HEK293 (cell line): Measurements from ENCODE around the gene SLC39A1.

ENCODE experiments used
- CTCF ChIA-PET: fragments of 350-600 bp; formaldehyde crosslinking; extraction: SDS; loops from one replicate; lab custom pipeline; 2021; ENCODE audit warnings: antibody characterized with exemption; lab: Yijun Ruan, JAX
- POLR2A ChIA-PET: fragments of 300-600 bp; formaldehyde crosslinking; extraction: SDS; loops from one replicate; lab custom pipeline; 2020; ENCODE audit warnings: antibody characterized with exemption, inconsistent platforms; lab: Yijun Ruan, JAX
- H3K27ac ChIP-seq: fragments of 200-500 bp; sonication (Bioruptor generic); 2 replicates; pipeline ENCODE4 v1.5.1; 2014; ENCODE audit warnings: low read depth, low read length, control low read depth, inconsistent platforms; ENCODE audit errors: extremely low read depth
- H3K36me3 ChIP-seq, 2 experiments: fragments of 200-500 bp in 1 of 2; sonication (Bioruptor generic) in 1 of 2; 1 replicate in 1 of 2; 2 replicates in 1 of 2; pipeline ENCODE4 v1.5.1; 2014 to 2017; ENCODE audit warnings: inconsistent platforms in 2 of 2, low read length in 2 of 2; ENCODE audit not compliant: control insufficient read depth in 2 of 2, insufficient read depth in 1 of 2
- H3K4me1 ChIP-seq: fragments of 200-500 bp; sonication (Bioruptor generic); 2 replicates; pipeline ENCODE4 v1.5.1; 2014; ENCODE audit warnings: mild to moderate bottlenecking, low read length, inconsistent platforms; ENCODE audit not compliant: control insufficient read depth, insufficient read depth
- H3K4me3 ChIP-seq: 2 replicates; pipeline ENCODE4 v1.5.1; 2011; ENCODE audit warnings: low read depth, mild to moderate bottlenecking, control low read depth, low read length, moderate library complexity
- H3K9me3 ChIP-seq: fragments of 200-500 bp; sonication (Bioruptor generic); 2 replicates; pipeline ENCODE4 v1.5.1; 2014; ENCODE audit warnings: low read depth, low read length, inconsistent platforms; ENCODE audit not compliant: control insufficient read depth, insufficient read depth
- HOXD13 ChIP-seq: sonication (generic); formaldehyde crosslinking; IDR thresholded peaks from 2 replicates; pipeline ENCODE4 v1.8.0; 2022; ENCODE audit warnings: missing genetic modification reagents, borderline replicate concordance
- SP7 ChIP-seq: fragments of 450-650 bp; formaldehyde crosslinking; IDR thresholded peaks from 2 replicates; pipeline ENCODE4 v1.5.1; 2016; ENCODE audit warnings: missing biosample characterization, missing genetic modification characterization
- ZFP37 ChIP-seq: fragments of 450-650 bp; formaldehyde crosslinking; IDR thresholded peaks from 2 replicates; pipeline ENCODE4 v1.5.1; 2016; ENCODE audit warnings: missing biosample characterization, missing genetic modification characterization
- ZNF112 ChIP-seq: fragments of 450-650 bp; formaldehyde crosslinking; IDR thresholded peaks from 2 replicates; pipeline ENCODE4 v1.5.0; 2017; ENCODE audit warnings: missing biosample characterization, missing genetic modification characterization
- ZNF138 ChIP-seq: fragments of 450-650 bp; formaldehyde crosslinking; IDR thresholded peaks from 2 replicates; pipeline ENCODE4 v1.5.1; 2016; ENCODE audit warnings: missing biosample characterization, missing genetic modification characterization, borderline replicate concordance
- ZNF140 ChIP-seq: fragments of 450-650 bp; formaldehyde crosslinking; IDR thresholded peaks from 2 replicates; pipeline ENCODE4 v1.5.1; 2016; ENCODE audit warnings: missing biosample characterization, missing genetic modification characterization
- ZNF311 ChIP-seq: fragments of 450-650 bp; formaldehyde crosslinking; IDR thresholded peaks from 2 replicates; pipeline ENCODE4 v1.5.1; 2017; ENCODE audit warnings: missing biosample characterization, missing genetic modification characterization, borderline replicate concordance
- ZNF354C ChIP-seq: fragments of 450-650 bp; formaldehyde crosslinking; IDR thresholded peaks from 2 replicates; pipeline ENCODE4 v1.5.1; 2016; ENCODE audit warnings: missing biosample characterization, missing genetic modification characterization, low read depth, borderline replicate concordance
- ZNF426 ChIP-seq: fragments of 450-650 bp; formaldehyde crosslinking; IDR thresholded peaks from 2 replicates; pipeline ENCODE4 v1.5.1; 2017; ENCODE audit warnings: missing biosample characterization, missing genetic modification characterization, mild to moderate bottlenecking, inconsistent platforms, moderate library complexity
- ZNF433 ChIP-seq: fragments of 450-650 bp; formaldehyde crosslinking; IDR thresholded peaks from 2 replicates; pipeline ENCODE4 v1.5.1; 2016; ENCODE audit warnings: missing biosample characterization, missing genetic modification characterization, low read depth
- ZNF514 ChIP-seq: fragments of 450-650 bp; formaldehyde crosslinking; IDR thresholded peaks from 2 replicates; pipeline ENCODE4 v1.5.1; 2016; ENCODE audit warnings: missing biosample characterization, missing genetic modification characterization
- ZNF548 ChIP-seq: fragments of 450-650 bp; formaldehyde crosslinking; IDR thresholded peaks from 2 replicates; pipeline ENCODE4 v1.5.1; 2016; ENCODE audit warnings: missing biosample characterization, missing genetic modification characterization
- ZNF626 ChIP-seq: fragments of 450-650 bp; sonication (Bioruptor Pico); formaldehyde crosslinking; IDR thresholded peaks from 2 replicates; pipeline ENCODE4 v1.5.1; 2018; ENCODE audit warnings: missing biosample characterization, missing genetic modification characterization, inconsistent platforms
- ZNF692 ChIP-seq: fragments of 450-650 bp; formaldehyde crosslinking; IDR thresholded peaks from 2 replicates; pipeline ENCODE4 v1.5.1; 2016; ENCODE audit warnings: missing biosample characterization, missing genetic modification characterization
- ZNF701 ChIP-seq: fragments of 450-650 bp; formaldehyde crosslinking; IDR thresholded peaks from 2 replicates; pipeline ENCODE4 v1.5.1; 2016; ENCODE audit warnings: missing biosample characterization, missing genetic modification characterization
- ZNF777 ChIP-seq: fragments of 450-650 bp; formaldehyde crosslinking; IDR thresholded peaks from 2 replicates; pipeline ENCODE4 v1.5.1; 2017; ENCODE audit warnings: missing biosample characterization, missing genetic modification characterization, borderline replicate concordance
- ZNF785 ChIP-seq: fragments of 450-650 bp; formaldehyde crosslinking; IDR thresholded peaks from 2 replicates; pipeline ENCODE4 v1.5.1; 2016; ENCODE audit warnings: missing biosample characterization, missing genetic modification characterization
- ZNF837 ChIP-seq: fragments of 450-650 bp; formaldehyde crosslinking; IDR thresholded peaks from 2 replicates; pipeline ENCODE4 v1.5.1; 2016; ENCODE audit warnings: missing biosample characterization, missing genetic modification characterization
- ZXDB ChIP-seq: fragments of 450-650 bp; formaldehyde crosslinking; IDR thresholded peaks from 2 replicates; pipeline ENCODE4 v1.5.1; 2016; ENCODE audit warnings: missing biosample characterization, missing genetic modification characterization
- TF ChIP-seq, protein P1 (sequence below): fragments of 450-650 bp; formaldehyde crosslinking; IDR thresholded peaks from 2 replicates; pipeline ENCODE4 v1.5.1; 2017; ENCODE audit warnings: missing biosample characterization, missing genetic modification characterization
- TF ChIP-seq, protein P2 (sequence below): fragments of 450-650 bp; formaldehyde crosslinking; conservative IDR thresholded peaks from 2 replicates; pipeline ENCODE4 v1.5.1; 2016; ENCODE audit warnings: low read depth, missing biosample characterization, missing genetic modification characterization

The SLC39A1 gene

DNA sequence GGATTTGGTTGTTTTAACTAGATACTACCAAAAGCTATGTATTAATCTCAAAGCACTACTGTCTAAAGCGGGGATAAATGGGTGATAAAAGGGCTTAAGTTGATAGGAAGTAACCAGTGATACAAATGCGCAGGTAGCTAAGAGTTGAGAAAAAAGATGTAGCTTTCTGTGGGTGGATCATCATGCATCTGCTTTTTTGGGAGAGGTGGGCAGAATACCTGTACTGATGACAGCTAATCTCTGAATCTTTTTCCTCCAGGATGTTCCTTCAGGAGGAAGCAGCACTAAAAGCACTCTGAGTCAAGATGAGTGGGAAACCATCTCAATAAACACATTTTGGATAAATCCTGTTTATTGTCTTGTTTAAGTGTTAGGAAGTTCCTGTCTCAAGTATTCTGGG lies 28.5 kb upstream of the SLC39A1 start (continued):
- TF ChIP-seq, protein P1, sequence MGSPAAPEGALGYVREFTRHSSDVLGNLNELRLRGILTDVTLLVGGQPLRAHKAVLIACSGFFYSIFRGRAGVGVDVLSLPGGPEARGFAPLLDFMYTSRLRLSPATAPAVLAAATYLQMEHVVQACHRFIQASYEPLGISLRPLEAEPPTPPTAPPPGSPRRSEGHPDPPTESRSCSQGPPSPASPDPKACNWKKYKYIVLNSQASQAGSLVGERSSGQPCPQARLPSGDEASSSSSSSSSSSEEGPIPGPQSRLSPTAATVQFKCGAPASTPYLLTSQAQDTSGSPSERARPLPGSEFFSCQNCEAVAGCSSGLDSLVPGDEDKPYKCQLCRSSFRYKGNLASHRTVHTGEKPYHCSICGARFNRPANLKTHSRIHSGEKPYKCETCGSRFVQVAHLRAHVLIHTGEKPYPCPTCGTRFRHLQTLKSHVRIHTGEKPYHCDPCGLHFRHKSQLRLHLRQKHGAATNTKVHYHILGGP (tag by site-specific recombination), result no peak
- no peak for TF ChIP-seq ZNF626 (tag by site-specific recombination)
- no peak for TF ChIP-seq ZNF514 (tag by site-specific recombination)
- TF ChIP-seq ZNF837 (tag by site-specific recombination), result no peak
- no peak for TF ChIP-seq ZNF112 (tag by site-specific recombination)
- TF ChIP-seq ZNF548 (tag by site-specific recombination), result no peak

GRCh38 chr1:153991151-153991630 lies 27.9 kb upstream of the SLC39A1 start:
- H3K4me3 ChIP-seq, result peak overlapping the region; percentile 93
- peak overlapping the region; percentile 67 for H3K27ac ChIP-seq
- CTCF ChIA-PET, result interaction anchor here (1.3 kb wide), 2 partner anchors 32 to 194 kb away, joined by 3 to 4 read pairs; no protein-coding TSS in a partner anchor
- H3K9me3 ChIP-seq, result no peaks in the 10 kb centered on the region
- peaks cover 34 to 45% of the 10 kb centered on the region in 2 experiments for H3K36me3 ChIP-seq
- peaks cover 2% of the 10 kb centered on the region; the same call in 1 of the 2 replicates for H3K4me1 ChIP-seq
- POLR2A ChIA-PET, result interaction anchor here (0.6 to 6.3 kb wide), 29 partner anchors 8 to 485 kb away, joined by 3 to 114 read pairs (median 7); partner anchors contain the start of genes ATP8B2, CHTOP, CREB3L4 and CRTC2
- TF ChIP-seq ZNF112 (tag by site-specific recombination) (no peak), ZNF354C (tag by site-specific recombination) (no peak), HOXD13 (CRISPR knock-in tag) (no peak), SP7 (tag by site-specific recombination) (no peak), ZNF692 (no peak), ZXDB (tag by site-specific recombination) (no peak), ZNF426 (tag by site-specific recombination) (no peak), ZNF777 (no peak), ZNF140 (tag by site-specific recombination) (no peak), ZFP37 (tag by site-specific recombination) (no peak), ZNF433 (tag by site-specific recombination) (no peak), ZNF311 (no peak), ZNF785 (tag by site-specific recombination) (no peak), ZNF138 (no peak), ZNF701 (tag by site-specific recombination) (no peak)
- TF ChIP-seq, protein P2, sequence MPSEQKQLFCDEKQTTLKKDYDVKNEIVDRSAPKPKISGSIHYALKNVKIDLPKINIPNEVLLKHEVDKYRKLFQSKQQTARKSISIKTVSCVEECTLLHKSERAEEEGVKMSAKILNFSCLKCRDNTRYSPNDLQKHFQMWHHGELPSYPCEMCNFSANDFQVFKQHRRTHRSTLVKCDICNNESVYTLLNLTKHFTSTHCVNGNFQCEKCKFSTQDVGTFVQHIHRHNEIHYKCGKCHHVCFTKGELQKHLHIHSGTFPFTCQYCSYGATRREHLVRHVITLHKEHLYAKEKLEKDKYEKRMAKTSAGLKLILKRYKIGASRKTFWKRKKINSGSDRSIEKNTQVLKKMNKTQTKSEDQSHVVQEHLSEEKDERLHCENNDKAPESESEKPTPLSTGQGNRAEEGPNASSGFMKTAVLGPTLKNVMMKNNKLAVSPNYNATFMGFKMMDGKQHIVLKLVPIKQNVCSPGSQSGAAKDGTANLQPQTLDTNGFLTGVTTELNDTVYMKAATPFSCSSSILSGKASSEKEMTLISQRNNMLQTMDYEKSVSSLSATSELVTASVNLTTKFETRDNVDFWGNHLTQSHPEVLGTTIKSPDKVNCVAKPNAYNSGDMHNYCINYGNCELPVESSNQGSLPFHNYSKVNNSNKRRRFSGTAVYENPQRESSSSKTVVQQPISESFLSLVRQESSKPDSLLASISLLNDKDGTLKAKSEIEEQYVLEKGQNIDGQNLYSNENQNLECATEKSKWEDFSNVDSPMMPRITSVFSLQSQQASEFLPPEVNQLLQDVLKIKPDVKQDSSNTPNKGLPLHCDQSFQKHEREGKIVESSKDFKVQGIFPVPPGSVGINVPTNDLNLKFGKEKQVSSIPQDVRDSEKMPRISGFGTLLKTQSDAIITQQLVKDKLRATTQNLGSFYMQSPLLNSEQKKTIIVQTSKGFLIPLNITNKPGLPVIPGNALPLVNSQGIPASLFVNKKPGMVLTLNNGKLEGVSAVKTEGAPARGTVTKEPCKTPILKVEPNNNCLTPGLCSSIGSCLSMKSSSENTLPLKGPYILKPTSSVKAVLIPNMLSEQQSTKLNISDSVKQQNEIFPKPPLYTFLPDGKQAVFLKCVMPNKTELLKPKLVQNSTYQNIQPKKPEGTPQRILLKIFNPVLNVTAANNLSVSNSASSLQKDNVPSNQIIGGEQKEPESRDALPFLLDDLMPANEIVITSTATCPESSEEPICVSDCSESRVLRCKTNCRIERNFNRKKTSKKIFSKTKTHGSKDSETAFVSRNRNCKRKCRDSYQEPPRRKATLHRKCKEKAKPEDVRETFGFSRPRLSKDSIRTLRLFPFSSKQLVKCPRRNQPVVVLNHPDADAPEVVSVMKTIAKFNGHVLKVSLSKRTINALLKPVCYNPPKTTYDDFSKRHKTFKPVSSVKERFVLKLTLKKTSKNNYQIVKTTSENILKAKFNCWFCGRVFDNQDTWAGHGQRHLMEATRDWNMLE (tag by site-specific recombination), result no peak
